A549 (cell line): ENCODE measurements around the gene ADAMTS16.

Source experiments
- BHLHE40 ChIP-seq: IDR thresholded peaks from 2 replicates; pipeline ENCODE4 v1.6.1; 2012; ENCODE audit warnings: low read depth, low read length, inconsistent platforms
- CTCF ChIP-seq: fragments of >200 bp; sonication (Bioruptor Twin); formaldehyde crosslinking; IDR thresholded peaks from 3 replicates; pipeline ENCODE4 v1.5.1; 2016
- MYC ChIP-seq: IDR thresholded peaks from 2 replicates; pipeline ENCODE4 v1.6.1; 2012; ENCODE audit warnings: mild to moderate bottlenecking, inconsistent platforms, low read length, improper control_type of control experiment, borderline replicate concordance
- PHF8 ChIP-seq: fragments of 200-600 bp; sonication (generic); IDR thresholded peaks from 2 replicates; pipeline ENCODE4 v1.6.1; 2016; ENCODE audit warnings: low read depth, mild to moderate bottlenecking, antibody characterized with exemption, moderate library complexity, borderline replicate concordance
- POLR2A ChIP-seq: IDR thresholded peaks from 2 replicates; pipeline ENCODE4 v1.6.1; 2012; ENCODE audit warnings: mild to moderate bottlenecking, low read length
- RAD21 ChIP-seq, 2 experiments: fragments of >200 bp in 1 of 2; sonication (Bioruptor Twin) in 1 of 2; formaldehyde crosslinking in 1 of 2; IDR thresholded peaks in 1 of 2; conservative IDR thresholded peaks in 1 of 2; 2 replicates in 1 of 2; 3 replicates in 1 of 2; pipeline ENCODE4 v1.6.1; 2012 to 2018; ENCODE audit warnings: inconsistent platforms in 1 of 2

GRCh38 chr5:5140479-5141338, 579 bp downstream of the ADAMTS16 start:
- TF ChIP-seq CTCF (no peak), POLR2A (no peak), PHF8 (no peak), MYC (no peak), RAD21 (conservative IDR thresholded peaks at IDR 0.05 in 1 of 2, IDR thresholded peaks at IDR 0.05 in 1 of 2) (no peak), BHLHE40 (no peak)
